HepG2 (cell line): ENCODE data around the gene NAV2. TPM values are rescaled to one million over a fixed set of nuclear protein-coding genes. Genes with fewer than 3 reads are reported as not detected.

Experiments
- ATAC-seq: fragments of 200-7000 bp; cut with Tn5 transposase; 3 replicates; pipeline ENCODE4 v1.9.1; 2020; ENCODE audit warnings: mild to moderate bottlenecking, moderate library complexity
- BruUV-seq: library from RNA; stranded (reverse); fragments of 400-500 nt; replicated peaks from 2 replicates; lab custom pipeline; 2021; lab: Mats Ljungman, UMichigan
- CTCF ChIA-PET: fragments of 300-600 bp; formaldehyde crosslinking; extraction: SDS; loops from one replicate; lab custom pipeline; 2021; ENCODE audit warnings: low total read pairs, inconsistent platforms, low intra/inter-chr PET ratio; lab: Yijun Ruan, JAX
- POLR2A ChIA-PET: fragments of 350-600 bp; sonication (Branson Sonifier 250); formaldehyde crosslinking; loops from one replicate; lab custom pipeline; 2020; ENCODE audit warnings: antibody characterized with exemption, inconsistent platforms; lab: Yijun Ruan, JAX
- DNase-seq: peaks from one replicate; pipeline ENCODE4 v3.0.0-alpha.2; 2015; ENCODE audit warnings: low spot score
- FAIRE-seq: peaks from 3 replicates; lab custom pipeline; 2011; peaks lifted over from hg19 to GRCh38; lab: Jason Lieb, UNC
- H2AFZ ChIP-seq: one replicate; pipeline ENCODE4 v1.6.1; 2011; ENCODE audit warnings: low read length, inconsistent platforms
- H3K27ac ChIP-seq: fragments of 300-600 bp; 3 replicates; pipeline ENCODE4 v1.8.0; 2011; ENCODE audit warnings: mixed run types, mild to moderate bottlenecking, mixed read lengths, low read length, inconsistent platforms; ENCODE audit not compliant: insufficient read depth; ENCODE audit errors: extremely low read length
- H3K27me3 ChIP-seq, 2 experiments: fragments of 200-600 bp in 1 of 2; 2 replicates in 1 of 2; 3 replicates in 1 of 2; pipeline versions ENCODE4 v1.6.0 to v1.8.0; 2011; ENCODE audit warnings: low read length in 2 of 2, mild to moderate bottlenecking in 2 of 2, moderate library complexity in 2 of 2, inconsistent platforms in 1 of 2; ENCODE audit not compliant: insufficient read depth in 2 of 2, control insufficient read depth in 1 of 2
- H3K36me3 ChIP-seq, 2 experiments: fragments of 200-600 bp in 1 of 2; replicated peaks in 1 of 2; 2 replicates in 1 of 2; 3 replicates in 1 of 2; pipeline versions ENCODE4 v1.5.1 to v1.8.0; 2011; ENCODE audit warnings: low read length in 2 of 2, inconsistent platforms in 1 of 2; ENCODE audit not compliant: insufficient read depth in 2 of 2, control insufficient read depth in 1 of 2
- H3K4me1 ChIP-seq: 2 replicates; pipeline ENCODE4 v1.5.1; 2012; ENCODE audit warnings: low read length, inconsistent platforms; ENCODE audit not compliant: insufficient read depth
- H3K4me2 ChIP-seq: 2 replicates; pipeline ENCODE4 v1.6.0; 2011; ENCODE audit warnings: low read depth, low read length, inconsistent platforms
- H3K4me3 ChIP-seq, 3 experiments: fragments of 200-600 bp in 1 of 3; sonication (generic), shearing (Covaris generic) in 1 of 3; replicated peaks in 1 of 3; 2 replicates each; pipeline ENCODE4 v1.5.1; 2011 to 2016; ENCODE audit warnings: low read length in 3 of 3, inconsistent platforms in 2 of 3, low read depth in 2 of 3, mild to moderate bottlenecking in 2 of 3, control low read depth in 1 of 3, mixed read lengths in 1 of 3; ENCODE audit not compliant: insufficient read depth in 1 of 3
- H3K79me2 ChIP-seq: one replicate; pipeline ENCODE4 v1.6.1; 2011; ENCODE audit warnings: low read length, inconsistent platforms; ENCODE audit not compliant: insufficient read depth
- H3K9ac ChIP-seq: 2 replicates; pipeline ENCODE4 v1.6.0; 2011; ENCODE audit warnings: mild to moderate bottlenecking, low read depth, low read length, inconsistent platforms; ENCODE audit not compliant: insufficient read depth
- H3K9me3 ChIP-seq: 2 replicates; pipeline ENCODE4 v1.5.1; 2012; ENCODE audit warnings: mild to moderate bottlenecking, low read length
- H4K20me1 ChIP-seq: 2 replicates; pipeline ENCODE4 v1.6.0; 2011; ENCODE audit warnings: inconsistent platforms, mild to moderate bottlenecking, low read length, moderate library complexity; ENCODE audit not compliant: insufficient read depth
- AKAP8 ChIP-seq: sonication (generic); formaldehyde crosslinking; IDR thresholded peaks from 2 replicates; pipeline ENCODE4 v1.5.1; 2020; ENCODE audit warnings: mild to moderate bottlenecking, missing genetic modification reagents
- LCORL ChIP-seq, 2 experiments: fragments of 450-650 bp in 1 of 2; sonication (generic) in 1 of 2; formaldehyde crosslinking in 1 of 2; IDR thresholded peaks; 2 replicates each; pipeline versions ENCODE4 v1.5.0 to v1.6.1; 2017 to 2020; ENCODE audit warnings: antibody characterized with exemption in 1 of 2, missing genetic modification reagents in 1 of 2
- NFYB ChIP-seq: sonication (generic); formaldehyde crosslinking; IDR thresholded peaks from 2 replicates; pipeline ENCODE4 v1.4.0; 2020; ENCODE audit warnings: missing genetic modification reagents
- RFXANK ChIP-seq: IDR thresholded peaks from 2 replicates; pipeline ENCODE4 v1.6.1; 2016
- TRAFD1 ChIP-seq: sonication (generic); formaldehyde crosslinking; IDR thresholded peaks from 2 replicates; pipeline ENCODE4 v1.5.1; 2020; ENCODE audit warnings: missing genetic modification reagents, mild to moderate bottlenecking, borderline replicate concordance
- USF2 ChIP-seq, 2 experiments: sonication (generic) in 1 of 2; formaldehyde crosslinking in 1 of 2; IDR thresholded peaks; 2 replicates each; pipeline versions ENCODE4 v1.5.1 to v1.6.1; 2011 to 2020; ENCODE audit warnings: borderline replicate concordance in 1 of 2, low read depth in 1 of 2, low read length in 1 of 2, mild to moderate bottlenecking in 1 of 2, missing genetic modification reagents in 1 of 2, moderate library complexity in 1 of 2
- ZBTB33 ChIP-seq: sonication (generic); formaldehyde crosslinking; IDR thresholded peaks from 2 replicates; pipeline ENCODE4 v1.4.0; 2020; ENCODE audit warnings: missing genetic modification reagents
- ZFX ChIP-seq: sonication (generic); formaldehyde crosslinking; IDR thresholded peaks from 2 replicates; pipeline ENCODE4 v1.4.0; 2020; ENCODE audit warnings: mild to moderate bottlenecking, low read depth, missing genetic modification reagents, moderate library complexity
- ZFY ChIP-seq: sonication (generic); formaldehyde crosslinking; IDR thresholded peaks from 2 replicates; pipeline ENCODE4 v1.4.0; 2020; ENCODE audit warnings: missing genetic modification reagents
- ZNF101 ChIP-seq: sonication (generic); formaldehyde crosslinking; IDR thresholded peaks from 2 replicates; pipeline ENCODE4 v1.4.0; 2020; ENCODE audit warnings: mild to moderate bottlenecking, low read depth, missing genetic modification reagents, borderline replicate concordance
- ZNF234 ChIP-seq: sonication (generic); formaldehyde crosslinking; conservative IDR thresholded peaks from 2 replicates; pipeline ENCODE4 v1.5.1; 2020; ENCODE audit warnings: mild to moderate bottlenecking, missing genetic modification reagents
- WGBS: methylation state at CpG from one replicate; pipeline ENCODE4 v1.1.6; 2017; ENCODE audit warnings: low lambda C conversion rate; 5-methylcytosine and 5-hydroxymethylcytosine counted together
- in situ Hi-C: cut with HindIII; loops from 2 replicates; pipeline ENCODE4 v1.10.0; 2017; ENCODE audit warnings: low pct_unique_long_range_greater_than_20kb; ENCODE audit not compliant: extremely low pct_ligation_motif_present
- intact Hi-C: fragments of 100-400 bp; cut with micrococcal nuclease; formaldehyde crosslinking; loops from one replicate; pipeline ENCODE4 v1.10.0; 2022; ENCODE audit not compliant: unreplicated experiment
- polyA plus RNA-seq, 8 experiments: library from polyadenylated mRNA; depleted of rRNA in 3 of 8; stranded (reverse) in 7 of 8; unstranded in 1 of 8; fragments of >200 nt; fragmentation: Illumina TruSeq in 4 of 8; extraction: Trizol in 4 of 8; gene quantifications; 2 replicates each; pipeline versions ENCODE4 v1.2.1 to v1.2.3, GENCODE V29; 2011 to 2016; ENCODE audit warnings: low read depth in 4 of 8, missing spikeins in 1 of 8, mixed read lengths in 1 of 8; ENCODE audit not compliant: insufficient read depth in 1 of 8
- total RNA-seq, 5 experiments: library from RNA; depleted of rRNA; stranded (reverse); fragments of >200 nt; fragmentation: Illumina TruSeq; extraction: Trizol; gene quantifications; 2 replicates each; pipeline ENCODE4 v1.2.3, GENCODE V29; 2016; ENCODE audit warnings: low read depth in 1 of 5

NAV2 gene
- total and polyA plus RNA-seq, 2 of the 13 experiments (the other 11 are each of a cell fraction or from before 2014, with no cell fraction given): 9.3 to 34.6 TPM

GRCh38 chr11:19906126-19906525, 193.5 kb downstream of the NAV2 start:
- Histone ChIP-seq H3K27me3 (peaks cover 0 to 5% of the 10 kb centered on the region in 2 experiments; a peak in 1 of 5 replicates), H3K27ac (peak overlapping the region; percentile 56), H3K4me1 (peaks cover 59% of the 10 kb centered on the region), H4K20me1 (no peaks in the 10 kb centered on the region), H3K4me2 (no peak overlapping the region), H2AFZ (no peak overlapping the region), H3K9ac (no peak overlapping the region), H3K4me3 (no peak overlapping the region), H3K9me3 (no peaks in the 10 kb centered on the region), H3K36me3 (no peaks in the 10 kb centered on the region), H3K79me2 (no peaks in the 10 kb centered on the region)
- TF ChIP-seq NFYB (CRISPR knock-in tag) (peak; percentile 43; the same call in 1 of the 2 replicates), RFXANK (CRISPR knock-in tag) (no peak), ZBTB33 (no peak), TRAFD1 (no peak), ZFX (CRISPR knock-in tag) (peak; percentile 42; the same call in 1 of the 2 replicates), AKAP8 (CRISPR knock-in tag) (no peak), ZFY (CRISPR knock-in tag) (0 out of 2 replicates have a peak, but pooled peaks have one; percentile 12), ZNF101 (CRISPR knock-in tag) (no peak), LCORL (IDR thresholded peaks at IDR 0.05) (no peak), LCORL (CRISPR knock-in tag; IDR thresholded peaks at IDR 0.05) (no peak), ZNF234 (CRISPR knock-in tag) (no peak), USF2 (IDR thresholded peaks at IDR 0.05; ENCODE audit: low read depth, low read length) (peak; percentile 60; the same call in 1 of the 2 replicates), USF2 (CRISPR knock-in tag; IDR thresholded peaks at IDR 0.05; ENCODE audit: borderline replicate concordance) (peak; percentile 46; the same call in 1 of the 2 replicates)
- peak; percentile 22 for ATAC-seq
- ChIA-PET CTCF (interaction anchor here (1.1 to 1.9 kb wide), 4 partner anchors 46 to 227 kb away, joined by 3 to 14 read pairs (median 5); no protein-coding TSS in a partner anchor), POLR2A (interaction anchor here (1.2 to 1.3 kb wide), 2 partner anchors 48 to 49 kb away, joined by 3 to 4 read pairs; no protein-coding TSS in a partner anchor)
- no peak for DNase-seq
- in situ Hi-C loops (loop anchor here (10.0 kb wide), 1 partner anchor 831 kb away; no protein-coding TSS in a partner anchor), intact Hi-C loops (loop anchor here (2.0 to 10.0 kb wide), 3 partner anchors 33 to 449 kb away; no protein-coding TSS in a partner anchor)
- BruUV-seq: no TSS peak
- FAIRE-seq: no peak
- WGBS: 81% methylated on average over 3 of the region's 3 CpGs
